ENCODE results near the gene KCTD12. TPM values are rescaled to one million over a fixed set of nuclear protein-coding genes. Genes with fewer than 3 reads are reported as not detected.
"Not testable (repeated sequence)": the region's sequence is repeated elsewhere in the genome, so short reads cannot be mapped to it uniquely, and the experiment has no call there.

Gene KCTD12
- total RNA-seq, 1 donor from 2014 or later, result 134 TPM

DNA sequence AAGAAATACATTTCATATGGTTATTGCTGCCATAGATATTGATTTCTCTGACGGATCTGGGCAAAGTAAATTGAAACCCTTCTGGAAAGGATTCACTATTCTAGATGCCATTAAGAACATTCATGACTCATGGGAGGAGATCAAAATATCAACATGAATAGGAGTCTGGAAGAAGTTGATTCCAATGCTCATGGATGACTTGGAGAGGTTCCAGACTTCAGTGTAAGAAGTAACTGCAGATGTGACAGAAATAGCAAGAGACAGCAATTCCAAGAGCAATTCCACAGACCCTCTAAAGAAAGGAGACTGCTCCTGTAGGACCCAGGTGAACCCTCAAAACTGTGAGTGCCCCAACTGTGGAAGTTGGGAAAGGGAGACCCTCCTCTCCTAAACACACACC, 30.9 kb upstream of the KCTD12 start:
- H3K27ac ChIP-seq (ENCODE audit: low read depth, low read length), result no peak overlapping the region

DNA sequence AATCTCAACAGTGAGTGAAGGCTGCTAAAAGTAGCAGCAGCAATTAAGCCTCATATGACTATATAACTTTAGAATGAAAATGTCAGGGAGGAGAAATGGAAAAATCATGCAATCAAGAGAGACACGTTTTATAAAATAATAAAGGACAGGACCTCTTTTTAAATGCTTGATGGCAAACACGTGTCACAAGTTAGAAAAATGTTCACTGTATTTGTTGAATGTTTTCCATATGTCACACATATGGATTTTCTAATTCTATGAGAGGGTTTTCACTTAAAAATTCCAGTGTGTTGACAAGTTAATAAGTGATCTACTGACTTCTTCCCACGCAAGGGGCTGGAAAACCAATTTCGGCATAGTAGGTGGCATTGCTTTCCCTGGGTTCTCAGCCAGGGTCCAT, 27.7 kb upstream of the KCTD12 start:
- Histone ChIP-seq H3K36me3 (ENCODE audit: control insufficient read depth in 3 of 3, insufficient read depth in 3 of 3, low read length in 3 of 3) (no peaks in the 10 kb centered on the region), H3K4me3 (ENCODE audit: low read length in 3 of 3) (no peak overlapping the region), H3K27me3 (ENCODE audit: control insufficient read depth in 3 of 3, insufficient read depth in 3 of 3, low read length in 3 of 3) (no peaks in the 10 kb centered on the region), H3K9ac (ENCODE audit: low read depth in 1 of 3, low read length in 3 of 3) (no peak overlapping the region), H3K4me1 (ENCODE audit: control insufficient read depth in 3 of 3, insufficient read depth in 3 of 3, low read length in 3 of 3) (no peaks in the 10 kb centered on the region), H3K27ac (ENCODE audit: low read depth, low read length) (no peak overlapping the region), H3K9me3 (ENCODE audit: control insufficient read depth in 3 of 3, low read length in 3 of 3) (no peaks in the 10 kb centered on the region)

More for the DNA sequence above, 30.9 kb upstream of the KCTD12 start:
- Histone ChIP-seq H3K4me3 (ENCODE audit: low read length in 3 of 3) (no peak overlapping the region), H3K27me3 (ENCODE audit: control insufficient read depth in 3 of 3, insufficient read depth in 3 of 3, low read length in 3 of 3) (no peaks in the 10 kb centered on the region), H3K4me1 (ENCODE audit: control insufficient read depth in 3 of 3, insufficient read depth in 3 of 3, low read length in 3 of 3) (no peaks in the 10 kb centered on the region), H3K36me3 (ENCODE audit: control insufficient read depth in 3 of 3, insufficient read depth in 3 of 3, low read length in 3 of 3) (no peaks in the 10 kb centered on the region), H3K9ac (ENCODE audit: low read depth in 1 of 3, low read length in 3 of 3) (no peak overlapping the region), H3K9me3 (ENCODE audit: control insufficient read depth in 3 of 3, low read length in 3 of 3) (no peaks in the 10 kb centered on the region)

DNA sequence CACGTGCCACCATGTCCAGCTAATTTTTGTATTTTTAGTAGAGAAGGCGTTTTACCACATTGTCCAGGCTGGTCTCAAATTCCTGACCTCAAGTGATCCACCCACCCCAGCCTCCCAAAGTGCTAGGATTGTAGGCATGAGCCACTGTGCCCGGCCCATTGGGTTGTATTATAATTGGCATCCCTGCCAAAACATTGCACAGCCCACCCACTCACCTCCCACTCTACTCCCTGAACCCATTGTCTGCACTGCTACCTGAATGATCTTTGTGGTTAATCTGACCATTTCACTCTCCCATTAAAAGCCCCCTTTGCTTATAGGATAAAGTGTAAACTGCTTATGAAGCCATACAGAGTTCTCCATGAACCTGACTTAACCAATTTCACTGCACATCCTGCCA, 26.3 kb upstream of the KCTD12 start:
- Histone ChIP-seq H3K27ac (ENCODE audit: low read depth, low read length) (no peak overlapping the region), H3K9me3 (ENCODE audit: control insufficient read depth in 3 of 3, low read length in 3 of 3) (no peaks in the 10 kb centered on the region), H3K9ac (ENCODE audit: low read depth in 1 of 3, low read length in 3 of 3) (no peak overlapping the region), H3K4me3 (ENCODE audit: low read length in 3 of 3) (no peak overlapping the region), H3K36me3 (ENCODE audit: control insufficient read depth in 3 of 3, insufficient read depth in 3 of 3, low read length in 3 of 3) (no peaks in the 10 kb centered on the region), H3K4me1 (ENCODE audit: control insufficient read depth in 3 of 3, insufficient read depth in 3 of 3, low read length in 3 of 3) (no peaks in the 10 kb centered on the region), H3K27me3 (ENCODE audit: control insufficient read depth in 3 of 3, insufficient read depth in 3 of 3, low read length in 3 of 3) (no peaks in the 10 kb centered on the region)

DNA sequence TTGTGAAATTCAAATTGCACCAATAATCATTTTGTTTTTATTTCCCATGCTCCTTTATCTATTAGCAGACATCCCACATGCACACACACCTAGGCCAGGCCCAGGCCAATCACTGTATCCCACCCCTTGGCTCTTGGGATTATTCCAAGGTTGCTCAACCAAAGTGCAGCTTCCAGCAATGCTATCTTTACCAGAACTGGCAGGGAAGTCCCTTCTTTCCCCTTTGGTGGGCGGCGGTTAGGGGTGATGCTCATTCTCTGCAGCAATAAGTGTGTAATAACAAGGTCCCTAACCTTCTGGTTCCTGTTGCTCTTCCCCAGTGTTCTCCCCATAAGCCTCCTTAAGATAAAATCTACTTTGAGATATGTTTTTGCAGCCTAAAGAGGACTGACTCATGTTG, 18.3 kb upstream of the KCTD12 start:
- no peak overlapping the region for H3K9ac ChIP-seq (ENCODE audit: low read depth in 1 of 3, low read length in 3 of 3)
- H3K27me3 ChIP-seq (ENCODE audit: control insufficient read depth in 3 of 3, insufficient read depth in 3 of 3, low read length in 3 of 3), result no peaks in the 10 kb centered on the region
- no peak overlapping the region for H3K4me3 ChIP-seq (ENCODE audit: low read length in 3 of 3)
- no peaks in the 10 kb centered on the region for H3K9me3 ChIP-seq (ENCODE audit: control insufficient read depth in 3 of 3, low read length in 3 of 3)
- no peaks in the 10 kb centered on the region for H3K36me3 ChIP-seq (ENCODE audit: control insufficient read depth in 3 of 3, insufficient read depth in 3 of 3, low read length in 3 of 3)
- H3K27ac ChIP-seq (ENCODE audit: low read depth, low read length), result no peak overlapping the region
- H3K4me1 ChIP-seq (ENCODE audit: control insufficient read depth in 3 of 3, insufficient read depth in 3 of 3, low read length in 3 of 3), result no peaks in the 10 kb centered on the region

DNA sequence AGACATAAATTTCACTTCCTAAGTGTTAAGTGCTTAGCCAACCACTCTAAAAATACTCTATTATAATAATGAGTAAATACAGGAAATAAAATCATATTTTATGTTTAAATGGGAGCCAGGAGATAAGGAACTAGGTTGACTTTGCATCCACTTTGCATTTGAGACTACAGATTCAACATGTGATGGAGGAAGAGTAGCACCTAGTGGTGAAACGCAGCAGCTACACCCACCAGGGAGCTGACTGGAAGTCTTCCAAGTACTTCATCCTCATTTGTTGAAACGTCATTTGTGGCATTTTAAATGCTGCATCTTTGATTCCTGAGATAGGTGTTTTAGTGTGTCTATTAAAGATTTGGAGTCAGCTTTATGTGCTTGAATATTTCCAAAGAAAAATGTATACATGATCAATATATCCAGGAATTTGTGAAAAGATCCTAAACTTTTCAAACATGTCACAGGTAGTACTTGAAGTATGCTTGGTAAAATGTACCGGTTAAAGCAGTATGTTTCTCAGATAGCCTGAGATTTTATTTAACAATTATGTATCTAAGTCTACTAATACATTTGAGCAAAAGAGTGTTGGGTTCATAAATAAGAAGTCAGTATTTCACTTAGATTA, 17.4 kb upstream of the KCTD12 start:
- Histone ChIP-seq H3K4me1 (ENCODE audit: control insufficient read depth in 3 of 3, insufficient read depth in 3 of 3, low read length in 3 of 3) (no peaks in the 10 kb centered on the region), H3K9ac (ENCODE audit: low read depth in 1 of 3, low read length in 3 of 3) (no peak overlapping the region), H3K4me3 (ENCODE audit: low read length in 3 of 3) (no peak overlapping the region), H3K9me3 (ENCODE audit: control insufficient read depth in 3 of 3, low read length in 3 of 3) (no peaks in the 10 kb centered on the region), H3K27ac (ENCODE audit: low read depth, low read length) (no peak overlapping the region), H3K36me3 (ENCODE audit: control insufficient read depth in 3 of 3, insufficient read depth in 3 of 3, low read length in 3 of 3) (no peaks in the 10 kb centered on the region), H3K27me3 (ENCODE audit: control insufficient read depth in 3 of 3, insufficient read depth in 3 of 3, low read length in 3 of 3) (no peaks in the 10 kb centered on the region)

DNA sequence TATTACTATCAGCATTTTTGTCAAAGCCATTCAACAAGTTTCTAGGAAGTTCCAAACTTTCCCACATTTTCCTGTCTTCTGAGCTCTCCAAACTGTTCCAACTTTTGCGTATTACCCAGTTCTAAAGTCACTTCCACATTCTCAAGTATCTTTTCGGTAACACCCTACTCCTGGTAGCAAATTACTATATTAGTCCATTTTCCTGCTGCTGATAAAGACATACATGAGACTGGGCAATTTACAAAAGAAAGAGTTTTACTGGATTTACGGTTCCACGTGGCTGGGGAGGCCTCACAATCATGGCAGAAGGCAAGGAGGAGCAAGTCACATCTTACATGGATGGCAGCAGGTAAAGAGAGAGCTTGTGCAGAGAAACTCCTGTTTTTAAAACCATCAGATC, 12.9 kb upstream of the KCTD12 start:
- H3K9me3 ChIP-seq (ENCODE audit: control insufficient read depth in 3 of 3, low read length in 3 of 3); H3K4me1 ChIP-seq (ENCODE audit: control insufficient read depth in 3 of 3, insufficient read depth in 3 of 3, low read length in 3 of 3); H3K4me3 ChIP-seq (ENCODE audit: low read length in 3 of 3); H3K9ac ChIP-seq (ENCODE audit: low read depth in 1 of 3, low read length in 3 of 3); H3K27me3 ChIP-seq (ENCODE audit: control insufficient read depth in 3 of 3, insufficient read depth in 3 of 3, low read length in 3 of 3); H3K27ac ChIP-seq (ENCODE audit: low read depth, low read length); H3K36me3 ChIP-seq (ENCODE audit: control insufficient read depth in 3 of 3, insufficient read depth in 3 of 3, low read length in 3 of 3): not testable (repeated sequence)

DNA sequence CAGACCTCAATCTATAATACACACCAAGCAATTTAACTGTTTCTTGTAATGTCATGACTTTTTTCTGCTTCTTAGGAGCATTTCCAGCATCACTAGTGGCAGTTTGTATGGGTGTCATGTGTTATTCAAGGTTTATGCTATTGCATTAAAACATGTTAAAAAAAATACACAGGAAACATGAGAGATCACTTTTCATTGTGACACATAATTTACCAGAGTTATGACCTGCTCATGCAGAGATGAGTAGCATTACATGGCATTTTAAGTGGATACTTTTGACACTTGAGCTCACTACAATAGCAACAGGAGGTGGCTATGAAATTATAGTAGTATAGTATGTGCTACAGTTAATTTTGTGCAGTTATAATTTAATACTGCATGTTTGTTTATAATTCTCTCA, 11.0 kb upstream of the KCTD12 start:
- not testable (repeated sequence) for H3K9ac ChIP-seq (ENCODE audit: low read depth in 1 of 3, low read length in 3 of 3); H3K36me3 ChIP-seq (ENCODE audit: control insufficient read depth in 3 of 3, insufficient read depth in 3 of 3, low read length in 3 of 3); H3K4me1 ChIP-seq (ENCODE audit: control insufficient read depth in 3 of 3, insufficient read depth in 3 of 3, low read length in 3 of 3); H3K4me3 ChIP-seq (ENCODE audit: low read length in 3 of 3); H3K9me3 ChIP-seq (ENCODE audit: control insufficient read depth in 3 of 3, low read length in 3 of 3); H3K27ac ChIP-seq (ENCODE audit: low read depth, low read length); H3K27me3 ChIP-seq (ENCODE audit: control insufficient read depth in 3 of 3, insufficient read depth in 3 of 3, low read length in 3 of 3)

DNA sequence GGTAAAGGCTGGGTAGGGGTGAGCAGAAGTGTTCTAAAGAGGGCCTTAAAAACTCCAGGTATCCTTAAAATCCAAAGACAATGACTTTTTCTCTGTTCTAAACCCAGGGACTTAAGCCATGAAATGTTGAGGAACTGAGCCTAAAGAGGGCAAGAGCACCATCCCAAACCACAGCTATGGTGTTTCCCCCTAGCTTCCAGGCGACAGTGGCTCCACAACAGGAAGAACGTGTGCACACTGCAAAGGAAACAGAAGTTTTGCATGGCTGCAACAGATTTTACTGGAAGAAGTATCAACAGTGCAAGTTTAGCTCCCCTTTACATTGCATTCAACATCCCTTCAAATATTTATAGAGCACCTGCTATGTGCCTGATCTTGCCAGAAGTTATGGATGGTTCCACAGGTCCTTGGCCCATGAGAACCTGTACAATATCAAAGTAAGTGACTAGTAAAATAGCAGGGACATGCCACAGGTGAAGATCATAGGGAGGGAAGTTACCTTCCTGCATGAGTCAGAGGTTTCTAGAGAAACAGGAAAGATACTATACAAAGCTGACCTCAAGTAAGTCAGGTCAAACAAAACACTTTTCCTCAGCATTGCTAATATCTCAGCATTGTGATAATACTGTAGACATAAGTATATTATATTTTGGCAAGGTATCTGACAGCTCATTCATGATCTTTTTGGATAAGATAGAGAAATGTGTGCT, 8.4 kb upstream of the KCTD12 start:
- Histone ChIP-seq H3K9ac (ENCODE audit: low read depth in 1 of 3, low read length in 3 of 3) (no peak overlapping the region), H3K4me3 (ENCODE audit: low read length in 3 of 3) (no peak overlapping the region)

DNA sequence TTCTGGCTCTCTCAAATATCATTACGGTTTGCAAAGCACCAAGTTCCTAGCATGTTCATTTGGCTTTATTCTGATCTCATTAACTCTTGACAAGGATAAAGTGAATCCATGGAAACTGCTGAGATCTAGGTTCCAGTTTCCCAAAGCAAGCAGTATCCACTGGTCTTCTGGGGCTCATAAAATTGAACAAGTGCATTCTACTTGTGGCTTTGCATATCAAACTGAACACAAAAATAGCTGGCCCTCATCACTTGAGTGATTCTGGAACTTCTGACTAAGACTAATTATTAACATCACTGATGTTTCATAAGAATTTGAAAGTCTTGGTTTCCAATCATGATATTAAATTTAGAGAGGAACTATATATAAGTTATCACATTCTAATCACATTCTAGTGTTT, 6.3 kb upstream of the KCTD12 start:
- H3K4me1 ChIP-seq (ENCODE audit: control insufficient read depth in 3 of 3, insufficient read depth in 3 of 3, low read length in 3 of 3), result peaks cover under 1 to 2% (median 1%) of the 10 kb centered on the region in 3 donors
- H3K27me3 ChIP-seq (ENCODE audit: control insufficient read depth in 3 of 3, insufficient read depth in 3 of 3, low read length in 3 of 3), result no peaks in the 10 kb centered on the region
- no peak overlapping the region for H3K4me3 ChIP-seq (ENCODE audit: low read length in 3 of 3)
- H3K27ac ChIP-seq (ENCODE audit: low read depth, low read length), result no peak overlapping the region
- H3K9ac ChIP-seq (ENCODE audit: low read depth in 1 of 3, low read length in 3 of 3), result no peak overlapping the region
- no peaks in the 10 kb centered on the region for H3K9me3 ChIP-seq (ENCODE audit: control insufficient read depth in 3 of 3, low read length in 3 of 3)
- no peaks in the 10 kb centered on the region for H3K36me3 ChIP-seq (ENCODE audit: control insufficient read depth in 3 of 3, insufficient read depth in 3 of 3, low read length in 3 of 3)

More for the DNA sequence above, 8.4 kb upstream of the KCTD12 start:
- Histone ChIP-seq H3K36me3 (ENCODE audit: control insufficient read depth in 3 of 3, insufficient read depth in 3 of 3, low read length in 3 of 3) (no peaks in the 10 kb centered on the region), H3K27me3 (ENCODE audit: control insufficient read depth in 3 of 3, insufficient read depth in 3 of 3, low read length in 3 of 3) (no peaks in the 10 kb centered on the region), H3K4me1 (ENCODE audit: control insufficient read depth in 3 of 3, insufficient read depth in 3 of 3, low read length in 3 of 3) (no peaks in the 10 kb centered on the region), H3K27ac (ENCODE audit: low read depth, low read length) (no peak overlapping the region), H3K9me3 (ENCODE audit: control insufficient read depth in 3 of 3, low read length in 3 of 3) (no peaks in the 10 kb centered on the region)

DNA sequence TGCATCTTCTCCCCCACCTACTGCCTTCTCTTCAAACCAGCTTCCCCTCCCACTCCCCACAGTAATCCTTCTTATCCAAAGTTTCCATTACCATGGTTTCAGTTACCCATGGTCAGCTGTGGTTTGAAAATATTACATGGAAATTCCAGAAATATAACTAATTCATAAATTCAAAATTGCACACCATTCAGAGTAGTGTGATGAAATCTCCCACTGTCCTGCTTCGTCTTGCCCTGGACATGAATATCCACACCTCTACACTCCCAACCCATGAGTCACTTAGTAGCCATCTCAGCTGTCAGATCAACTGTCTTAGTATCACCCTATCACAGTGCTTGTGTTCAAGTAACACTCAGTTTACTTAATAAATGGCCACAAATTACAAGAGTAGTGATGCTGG, 3.8 kb upstream of the KCTD12 start:
- H3K9me3 ChIP-seq (ENCODE audit: control insufficient read depth in 3 of 3, low read length in 3 of 3), result no peaks in the 10 kb centered on the region
- no peak overlapping the region for H3K4me3 ChIP-seq (ENCODE audit: low read length in 3 of 3)
- H3K36me3 ChIP-seq (ENCODE audit: control insufficient read depth in 3 of 3, insufficient read depth in 3 of 3, low read length in 3 of 3), result no peaks in the 10 kb centered on the region

More for the DNA sequence above, 3.8 kb upstream of the KCTD12 start:
- Histone ChIP-seq H3K27ac (ENCODE audit: low read depth, low read length) (no peak overlapping the region), H3K27me3 (ENCODE audit: control insufficient read depth in 3 of 3, insufficient read depth in 3 of 3, low read length in 3 of 3) (peaks cover 0 to 3% (median 0%) of the 10 kb centered on the region in 3 donors), H3K4me1 (ENCODE audit: control insufficient read depth in 3 of 3, insufficient read depth in 3 of 3, low read length in 3 of 3) (peaks cover 12 to 16% (median 13%) of the 10 kb centered on the region in 3 donors), H3K9ac (ENCODE audit: low read depth in 1 of 3, low read length in 3 of 3) (no peak overlapping the region)

All from skeletal muscle tissue (tissue), 4 donors.